SK-N-MC (cell line): ENCODE data around the gene ABCA5.

Experiments
- EZH2 ChIP-seq: fragments of 200-600 bp; sonication (generic); IDR thresholded peaks from one replicate; pipeline ENCODE4 v1.6.1; 2017; ENCODE audit warnings: antibody characterized with exemption
- POLR2AphosphoS5 ChIP-seq: IDR thresholded peaks from 2 replicates; pipeline ENCODE4 v1.6.1; 2012; ENCODE audit warnings: mild to moderate bottlenecking, low read depth, low read length, borderline replicate concordance

DNA sequence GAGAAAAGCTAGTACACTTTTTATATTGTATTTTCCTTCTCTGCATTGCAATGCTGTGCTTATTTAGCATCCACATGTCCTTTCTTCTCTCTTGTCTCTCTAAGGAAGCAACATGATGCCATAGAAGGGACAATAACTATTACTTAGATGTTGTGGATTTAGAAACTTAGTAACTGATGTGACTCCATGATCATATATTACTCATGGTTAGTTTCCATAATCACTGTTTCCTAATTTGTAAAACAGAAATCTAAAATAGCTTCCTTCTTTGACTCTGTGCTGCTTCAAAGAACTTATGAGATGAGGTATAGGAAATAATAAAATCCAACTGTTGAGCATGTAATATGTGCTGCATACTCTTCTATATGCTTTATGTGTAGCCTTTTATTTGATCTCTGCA lies 6.6 kb upstream of the ABCA5 start:
- TF ChIP-seq POLR2AphosphoS5 (no peak), EZH2 (no peak)
